Vagina (tissue), 2 donors: ENCODE measurements around the gene LOXL4.

ENCODE experiments used
- CTCF ChIP-seq, 3 experiments: fragments of 450-650 bp in 2 of 3; fragments of 200-600 bp in 1 of 3; sonication (generic) in 1 of 3; IDR thresholded peaks; one replicate each; pipeline ENCODE4 v1.5.1; 2017 to 2019; ENCODE audit warnings: antibody characterized with exemption in 3 of 3, mild to moderate bottlenecking in 2 of 3, moderate library complexity in 2 of 3
- POLR2A ChIP-seq, 2 donors: fragments of 450-650 bp; IDR thresholded peaks; one replicate each; pipeline ENCODE4 v1.6.1; 2017; ENCODE audit warnings: antibody characterized with exemption in 2 of 2, mild to moderate bottlenecking in 2 of 2, moderate library complexity in 2 of 2

DNA sequence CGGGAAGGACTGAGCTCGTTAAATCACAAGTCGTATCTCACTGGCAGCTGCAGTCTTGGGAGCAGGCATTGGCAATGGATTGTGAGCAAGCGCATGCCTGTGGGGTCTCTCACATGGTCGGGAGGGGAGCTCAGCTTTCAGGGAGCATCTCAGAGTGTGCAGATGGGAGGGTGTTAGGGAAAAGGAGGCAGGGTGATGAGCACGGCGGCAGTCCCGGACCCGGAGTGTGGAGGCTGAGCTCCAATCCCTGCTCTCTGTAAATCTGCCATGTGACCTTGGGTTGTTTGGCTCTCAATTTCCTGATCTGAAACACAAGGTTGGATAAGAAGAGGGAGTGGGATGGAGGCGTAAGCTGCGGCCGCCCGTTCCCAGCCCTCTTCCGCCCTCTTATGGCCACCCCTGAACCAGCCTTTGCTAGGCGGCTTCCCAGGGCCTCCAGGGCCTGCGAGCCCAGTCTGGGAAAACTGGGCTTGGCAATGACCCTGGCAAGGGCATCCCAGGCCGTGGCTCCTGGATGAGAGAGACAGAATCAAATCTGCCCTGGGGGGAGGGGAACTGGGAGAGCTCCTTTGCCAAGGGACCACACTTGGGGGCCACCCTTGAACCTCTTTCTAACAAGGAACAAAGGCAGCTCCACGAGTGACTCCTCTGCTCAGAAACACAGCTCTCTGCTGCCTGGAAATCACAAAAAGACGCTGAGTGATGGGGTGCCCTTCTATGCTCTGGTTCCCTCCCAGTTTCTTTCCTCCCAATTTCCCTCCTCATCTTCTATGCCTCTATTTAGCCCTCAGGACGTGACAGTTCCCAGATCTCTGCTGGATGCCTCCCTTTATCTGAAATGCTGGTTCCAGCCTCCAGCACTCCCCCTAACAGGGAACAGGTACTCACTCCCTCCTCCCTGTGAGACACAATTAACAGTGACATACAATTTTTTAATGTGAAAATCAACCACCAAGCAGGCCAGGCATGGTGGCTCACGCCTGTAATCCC is 41.7 kb upstream of the LOXL4 start:
- TF ChIP-seq CTCF (IDR thresholded peaks at IDR 0.05) (peak; percentile 53 to 86 (median 82)), POLR2A (IDR thresholded peaks at IDR 0.05) (no peak)
